Retinal pigment epithelial cell (primary cell): ENCODE measurements around the gene B3GNT5.

ENCODE experiments used
- DNase-seq: peaks from one replicate; pipeline ENCODE4 v3.0.0-alpha.2; 2010; ENCODE audit warnings: low read depth
- H3K4me3 ChIP-seq: 2 replicates; pipeline ENCODE4 v1.5.1; 2011; ENCODE audit warnings: mild to moderate bottlenecking, low read length, control low read depth, moderate library complexity
- TF ChIP-seq, protein P1 (sequence below): conservative IDR thresholded peaks from 2 replicates; pipeline ENCODE4 v1.5.1; 2011; ENCODE audit warnings: low read depth, low read length, control low read depth, inconsistent platforms

B3GNT5 gene

GRCh38 chr3:183307749-183308148 is 54.7 kb downstream of the B3GNT5 start:
- TF ChIP-seq, protein P1, sequence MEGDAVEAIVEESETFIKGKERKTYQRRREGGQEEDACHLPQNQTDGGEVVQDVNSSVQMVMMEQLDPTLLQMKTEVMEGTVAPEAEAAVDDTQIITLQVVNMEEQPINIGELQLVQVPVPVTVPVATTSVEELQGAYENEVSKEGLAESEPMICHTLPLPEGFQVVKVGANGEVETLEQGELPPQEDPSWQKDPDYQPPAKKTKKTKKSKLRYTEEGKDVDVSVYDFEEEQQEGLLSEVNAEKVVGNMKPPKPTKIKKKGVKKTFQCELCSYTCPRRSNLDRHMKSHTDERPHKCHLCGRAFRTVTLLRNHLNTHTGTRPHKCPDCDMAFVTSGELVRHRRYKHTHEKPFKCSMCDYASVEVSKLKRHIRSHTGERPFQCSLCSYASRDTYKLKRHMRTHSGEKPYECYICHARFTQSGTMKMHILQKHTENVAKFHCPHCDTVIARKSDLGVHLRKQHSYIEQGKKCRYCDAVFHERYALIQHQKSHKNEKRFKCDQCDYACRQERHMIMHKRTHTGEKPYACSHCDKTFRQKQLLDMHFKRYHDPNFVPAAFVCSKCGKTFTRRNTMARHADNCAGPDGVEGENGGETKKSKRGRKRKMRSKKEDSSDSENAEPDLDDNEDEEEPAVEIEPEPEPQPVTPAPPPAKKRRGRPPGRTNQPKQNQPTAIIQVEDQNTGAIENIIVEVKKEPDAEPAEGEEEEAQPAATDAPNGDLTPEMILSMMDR: no peak
- DNase-seq: no peak
- H3K4me3 ChIP-seq: no peak overlapping the region

GRCh38 chr3:183308751-183309150 is 55.7 kb downstream of the B3GNT5 start:
- DNase-seq: no peak
- TF ChIP-seq, protein P1: no peak
- H3K4me3 ChIP-seq: no peak overlapping the region

DNA sequence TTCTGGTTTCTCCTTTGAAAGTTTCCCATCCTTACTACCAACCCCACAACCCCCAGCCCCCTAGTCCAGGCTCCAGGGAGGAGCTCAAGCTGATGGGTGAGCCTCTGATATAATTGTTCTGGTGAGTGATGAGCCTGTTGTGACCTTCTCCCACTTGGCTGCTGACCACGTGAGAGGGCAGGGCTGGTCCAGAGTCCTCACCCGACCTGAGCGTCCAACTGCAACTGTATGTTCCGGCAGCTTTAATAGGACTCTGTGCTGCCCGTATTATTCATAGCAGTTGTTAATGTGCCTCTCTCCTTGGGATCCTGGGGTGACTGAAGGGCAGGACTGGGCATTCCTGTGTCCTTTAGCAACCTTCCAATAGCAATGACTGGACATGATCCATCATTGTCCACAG is 56.2 kb downstream of the B3GNT5 start:
- TF ChIP-seq, protein P1: no peak
- H3K4me3 ChIP-seq: no peak overlapping the region
- no peak for DNase-seq

DNA sequence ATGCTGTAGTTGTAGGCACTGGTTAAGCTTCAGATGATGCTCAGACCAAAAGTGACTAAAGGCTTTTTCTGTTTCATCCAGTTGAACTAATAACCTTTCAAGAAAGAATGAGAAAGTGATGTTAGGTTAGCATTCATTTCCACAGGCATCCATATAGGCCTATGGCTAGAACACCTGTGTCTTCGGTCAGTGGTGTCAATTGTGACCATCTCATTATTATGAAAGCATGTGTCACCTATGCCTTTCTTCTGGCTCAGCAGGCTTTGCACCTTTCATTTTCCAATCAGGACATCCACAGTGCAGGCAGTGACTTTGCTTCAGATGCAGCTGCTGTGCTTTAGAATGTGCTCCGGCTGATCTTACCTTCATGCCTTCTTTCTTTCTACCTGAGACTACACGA is 57.9 kb downstream of the B3GNT5 start:
- TF ChIP-seq, protein P1: no peak
- no peak for DNase-seq
- no peak overlapping the region for H3K4me3 ChIP-seq

- no peak overlapping the region for H3K4me3 ChIP-seq
- TF ChIP-seq, protein P1: no peak
- no peak for DNase-seq
Observed at GRCh38 chr3:183312433-183312832, 59.4 kb downstream of the B3GNT5 start.

DNA sequence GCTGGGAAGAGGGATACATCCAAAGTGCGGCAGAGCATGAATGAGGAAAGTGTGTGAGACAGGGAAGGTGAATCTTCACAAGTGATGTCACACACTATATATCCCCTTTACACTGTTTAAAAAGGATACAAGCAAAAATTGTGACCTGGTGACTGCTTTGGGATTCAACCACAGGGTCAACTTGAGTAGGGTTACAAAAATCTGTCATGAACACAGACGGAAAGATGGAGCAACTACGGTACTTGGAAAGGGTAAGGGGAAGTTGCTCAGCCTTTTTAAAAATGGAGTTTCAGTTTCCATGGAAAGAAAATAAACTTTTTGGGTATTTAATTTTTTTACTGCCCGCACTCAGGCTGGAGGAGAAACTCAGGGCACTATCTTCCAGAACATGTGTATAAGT is 60.3 kb downstream of the B3GNT5 start:
- DNase-seq: no peak
- TF ChIP-seq, protein P1: no peak
- no peak overlapping the region for H3K4me3 ChIP-seq

DNA sequence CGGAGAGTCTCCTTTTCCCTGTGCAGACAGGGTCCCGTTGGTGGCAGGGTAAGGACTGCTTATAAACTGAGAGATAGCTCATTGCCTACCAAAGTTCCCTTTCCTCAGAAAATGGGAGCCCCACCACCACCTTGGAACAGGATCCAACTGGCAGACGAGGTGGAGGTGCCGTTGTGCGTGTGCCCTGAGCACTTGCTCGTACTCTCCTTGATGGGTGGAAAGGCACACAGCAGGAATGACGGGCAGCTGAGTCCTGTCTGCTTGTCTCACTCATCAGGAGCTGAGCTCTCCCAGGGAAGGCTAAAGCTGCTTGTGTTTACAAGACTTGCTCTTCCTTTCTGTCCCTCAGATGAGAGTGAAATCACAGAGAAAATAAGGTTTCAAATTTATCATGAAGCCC is 60.7 kb downstream of the B3GNT5 start:
- DNase-seq: no peak
- H3K4me3 ChIP-seq: no peak overlapping the region
- TF ChIP-seq, protein P1: no peak
